ENCODE data around the gene EEF2KMT.
A peak's percentile ranks its signal among the peaks of the same experiment; 100 is the strongest.
"Not testable (repeated sequence)": the region's sequence is repeated elsewhere in the genome, so short reads cannot be mapped to it uniquely, and the experiment has no call there.

Gene EEF2KMT

GRCh38 chr16:5071341-5071680 is 26.3 kb downstream of the EEF2KMT start:
- DNase-seq = no peak

DNA sequence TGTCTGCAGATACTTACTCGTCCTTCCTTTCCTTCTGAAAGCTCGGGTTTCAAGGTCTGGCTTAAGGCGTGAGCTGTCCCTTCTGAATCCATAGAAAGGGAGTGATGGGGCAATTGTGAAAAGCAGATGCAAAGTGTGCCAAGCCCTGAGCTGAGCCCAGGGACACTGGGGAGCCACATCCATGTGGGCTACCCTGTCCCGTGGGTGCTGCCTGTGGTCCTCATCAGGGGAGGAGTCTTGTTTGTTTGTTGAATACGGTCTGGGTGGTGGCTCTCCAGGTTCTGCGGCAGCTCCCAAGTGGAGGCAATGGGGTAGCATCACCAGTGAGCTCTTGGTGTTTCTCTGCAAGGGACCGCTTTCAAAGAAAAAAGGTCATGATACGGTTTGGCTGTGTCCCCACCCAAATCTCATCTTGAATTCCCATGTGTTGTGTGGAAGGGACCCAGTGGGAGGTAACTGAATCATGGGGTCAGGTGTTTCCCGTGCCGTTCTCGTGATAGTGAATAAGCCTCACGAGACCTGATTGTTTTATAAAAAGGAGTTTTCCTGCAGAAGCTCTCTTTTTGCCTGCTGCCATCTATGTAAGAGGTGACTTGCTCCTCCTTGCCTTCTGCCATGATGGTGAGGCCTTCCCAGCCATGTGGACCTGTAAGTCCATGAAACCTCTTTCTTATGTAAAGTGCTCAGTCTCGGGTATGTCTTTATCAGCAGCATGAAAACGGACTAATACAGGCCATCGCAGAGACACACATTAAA is 27.0 kb downstream of the EEF2KMT start:
- no peak for DNase-seq

GRCh38 chr16:5069854-5070253 is 27.7 kb downstream of the EEF2KMT start:
- no peak for DNase-seq

DNA sequence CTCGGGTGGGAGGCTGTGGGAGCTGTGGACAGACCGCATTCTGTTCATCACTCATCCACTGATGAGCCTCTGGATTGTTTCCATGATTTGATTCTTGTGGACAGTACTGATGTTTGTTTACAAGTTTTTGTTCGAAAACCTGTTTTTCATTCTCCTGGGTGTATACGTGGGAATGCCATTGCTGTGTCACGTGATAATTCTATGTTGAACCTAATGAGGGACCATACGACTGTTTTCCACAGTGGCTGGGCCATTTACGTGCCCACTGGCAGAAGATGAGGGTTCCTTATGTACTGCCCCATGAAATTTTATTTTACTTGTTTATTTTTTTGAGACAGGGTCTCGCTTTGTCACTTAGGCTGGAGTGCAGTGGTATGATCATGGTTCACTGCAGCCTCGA is 28.5 kb downstream of the EEF2KMT start:
- no peak for DNase-seq

DNA sequence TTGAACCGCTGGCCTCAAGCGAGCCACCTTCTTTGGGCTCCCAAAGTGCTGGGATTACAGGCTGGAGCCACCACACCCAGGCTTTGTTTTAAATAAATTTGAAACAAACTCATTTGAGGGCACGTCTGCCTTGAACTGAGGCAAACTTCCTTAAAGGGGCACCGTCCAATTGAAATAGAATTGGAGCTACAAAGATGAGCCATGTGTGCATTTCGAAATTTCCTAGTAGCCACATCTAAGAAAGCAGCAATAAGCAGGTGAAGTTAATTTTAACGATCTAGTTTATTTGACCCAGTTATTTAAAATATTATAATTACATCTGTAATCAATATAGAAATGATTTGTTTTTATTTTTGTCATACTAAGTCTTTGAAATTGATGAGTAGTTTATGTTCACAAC is 31.1 kb downstream of the EEF2KMT start:
- DNase-seq = no peak

DNA sequence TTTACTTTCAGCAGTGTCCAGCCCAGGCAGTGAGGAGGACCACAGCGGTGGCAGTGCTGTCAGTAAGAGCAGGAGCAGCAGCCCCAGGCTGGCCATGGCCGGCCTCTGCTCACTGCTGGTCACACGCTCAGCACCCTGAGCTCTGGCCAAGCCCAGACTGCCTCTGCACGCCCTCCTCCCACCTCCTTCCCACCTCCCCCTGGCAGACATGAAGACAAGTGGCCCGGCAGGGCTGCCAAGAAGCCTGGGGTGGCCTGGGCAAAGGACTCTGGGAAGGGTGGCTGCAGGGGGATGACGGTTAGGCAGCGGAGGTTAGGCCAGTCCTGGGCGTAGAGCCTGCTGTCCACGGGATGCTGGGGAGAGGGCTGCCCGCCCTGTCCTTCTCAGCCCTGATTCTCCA is 31.8 kb downstream of the EEF2KMT start, which contains the start of gene C16orf89:
C16orf89 (minus strand) TSS at position 144 of the 400 bp plus-strand sequence; CDS start at position 96, 48 bp downstream.
- peak in 45 of 56 donors; percentile 8 to 85 (median 50) for DNase-seq

GRCh38 chr16:5065326-5065725 is 32.3 kb downstream of the EEF2KMT start:
- no peak for DNase-seq

DNA sequence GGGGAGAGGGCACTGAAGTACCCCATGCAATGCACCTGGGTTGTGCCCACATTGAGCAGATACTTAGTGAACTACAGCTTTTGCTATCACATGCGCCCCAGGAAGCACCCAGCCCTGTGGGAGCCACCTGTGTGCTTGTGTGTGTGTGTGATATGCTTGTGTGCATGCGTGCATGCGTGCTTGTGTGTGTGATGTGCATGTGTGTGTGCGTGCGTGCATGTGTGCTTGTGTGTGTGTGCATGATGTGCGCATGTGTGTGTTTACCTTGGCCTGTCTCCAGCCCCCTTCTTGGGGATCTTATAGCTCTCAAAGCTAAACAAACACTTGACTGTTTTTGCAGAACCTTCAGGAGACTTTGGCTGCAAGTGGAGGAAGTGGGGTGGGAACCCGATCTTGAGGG is 32.7 kb downstream of the EEF2KMT start:
- no peak for DNase-seq

DNA sequence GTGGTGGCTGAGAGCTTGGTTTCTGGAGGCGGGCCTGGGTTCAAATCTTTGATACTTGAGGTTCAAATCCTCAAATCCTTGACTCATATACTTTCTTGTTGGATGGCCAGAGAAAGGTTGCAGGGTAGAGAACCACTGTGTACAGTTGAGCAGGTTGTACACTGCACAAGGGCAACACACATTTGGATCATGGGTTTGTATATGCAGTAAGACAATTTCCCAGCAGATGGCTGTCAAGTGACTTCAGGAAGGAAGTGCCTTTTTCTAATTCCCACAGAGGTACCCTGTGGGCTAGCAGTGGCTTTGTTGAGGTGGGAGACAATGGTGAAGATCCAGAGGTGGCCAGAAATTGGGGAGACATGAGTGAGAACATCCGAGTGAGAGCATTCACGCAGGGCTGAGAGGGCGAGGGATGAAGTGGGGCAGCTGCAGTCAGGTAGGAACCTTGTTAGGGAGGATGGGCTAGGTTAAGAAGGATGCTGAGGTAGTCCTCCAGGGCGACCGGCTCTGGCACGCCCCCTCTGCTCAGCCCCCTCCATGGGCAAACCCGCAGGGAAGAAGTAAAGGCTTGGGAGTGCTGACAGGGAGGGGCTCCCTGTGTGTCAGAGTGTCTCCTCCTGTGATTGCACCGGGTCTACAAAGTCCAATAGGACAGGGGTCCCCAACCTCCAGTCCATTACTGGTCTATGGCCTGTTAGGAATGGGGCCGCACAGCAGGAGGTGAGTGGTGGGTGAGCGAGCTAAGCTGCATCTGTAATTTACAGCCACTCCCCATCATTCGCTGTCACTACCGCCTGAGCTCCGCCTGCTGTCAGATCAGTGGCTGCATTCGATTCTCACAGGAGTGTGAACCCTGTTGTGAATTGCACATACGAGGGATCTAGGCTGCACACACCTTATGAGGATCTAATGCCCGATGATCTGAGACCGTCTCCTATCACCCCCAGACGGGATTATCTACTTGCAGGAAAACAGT is 34.5 kb downstream of the EEF2KMT start:
- no peak for DNase-seq

GRCh38 chr16:5062051-5062450 is 35.5 kb downstream of the EEF2KMT start:
- no peak for DNase-seq

GRCh38 chr16:5060073-5060641 is 37.4 kb downstream of the EEF2KMT start:
- DNase-seq = no peak

GRCh38 chr16:5059386-5060072 is 38.1 kb downstream of the EEF2KMT start:
- no peak for DNase-seq

DNA sequence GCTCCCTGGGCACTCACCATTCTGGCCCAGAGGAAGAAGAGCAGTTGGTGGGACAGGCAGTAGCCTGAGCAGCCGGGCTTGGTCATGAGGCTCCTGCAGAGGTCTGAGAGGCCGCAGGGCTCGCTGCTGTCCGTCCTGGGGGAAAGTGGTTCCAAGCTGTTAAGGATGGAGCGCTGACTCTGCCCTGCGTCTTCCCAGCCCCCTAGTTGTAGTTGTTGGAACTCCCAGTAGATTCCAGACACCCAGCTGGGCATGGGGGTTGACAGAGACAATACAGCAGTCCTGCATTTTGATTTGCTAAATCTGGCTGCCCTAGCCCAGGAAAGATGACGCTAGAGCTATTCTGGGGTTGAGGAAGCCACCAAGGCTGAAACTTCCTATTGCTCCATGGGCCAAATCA is 39.1 kb downstream of the EEF2KMT start:
- DNase-seq = no peak

- DNase-seq = peak in 1 of 56 donors; percentile 11
Observed at GRCh38 chr16:5056352-5056751, 41.2 kb downstream of the EEF2KMT start.

DNA sequence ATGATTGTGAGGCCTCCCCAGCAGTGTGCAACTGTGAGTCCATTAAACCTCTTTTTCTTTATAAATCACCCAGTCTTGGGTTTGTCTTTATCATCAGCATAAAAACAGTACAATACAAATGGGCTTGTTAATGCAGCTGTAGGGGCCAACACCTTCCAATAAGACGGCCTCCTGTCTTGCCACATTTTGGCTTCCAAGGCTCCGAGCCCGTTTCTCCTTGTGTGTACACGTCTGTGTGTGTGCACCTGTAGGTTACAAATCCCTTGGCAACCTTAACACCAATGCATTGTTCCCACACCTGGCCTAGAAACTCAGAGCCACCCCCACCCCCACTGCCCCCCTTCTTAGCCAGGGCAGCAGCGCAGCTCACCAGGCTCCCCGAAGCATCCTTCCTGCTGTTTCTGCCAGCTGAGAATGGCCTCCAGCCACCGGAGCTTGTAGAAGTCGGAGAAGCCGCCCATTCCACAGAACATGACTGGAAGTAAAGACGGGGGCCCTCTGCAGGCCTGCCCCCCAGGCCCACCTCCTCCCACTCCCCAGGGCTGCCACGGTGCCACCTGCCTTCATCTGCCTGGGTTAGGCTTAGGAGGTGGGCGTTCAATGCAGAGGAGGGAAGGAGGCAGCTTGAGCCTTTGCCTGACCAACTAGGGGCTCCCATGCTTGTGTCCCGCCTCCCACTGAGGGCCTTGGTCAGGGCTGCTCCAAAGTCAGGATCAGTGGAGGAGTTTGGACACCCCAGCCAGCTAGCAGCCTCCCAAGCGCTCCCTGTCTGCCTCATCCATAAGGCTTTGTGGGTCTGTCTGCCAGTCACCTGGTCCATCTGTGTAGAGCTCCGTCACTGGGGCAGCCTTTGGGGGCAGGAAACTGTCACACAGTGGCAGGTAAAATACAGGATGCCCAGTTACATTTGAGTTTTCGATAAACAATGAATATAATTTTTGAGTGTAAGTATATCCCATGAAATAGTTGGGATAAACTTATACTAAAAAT is 42.4 kb downstream of the EEF2KMT start:
- DNase-seq = no peak

- DNase-seq = no peak
Observed at GRCh38 chr16:5046914-5047313, 50.7 kb downstream of the EEF2KMT start.

DNA sequence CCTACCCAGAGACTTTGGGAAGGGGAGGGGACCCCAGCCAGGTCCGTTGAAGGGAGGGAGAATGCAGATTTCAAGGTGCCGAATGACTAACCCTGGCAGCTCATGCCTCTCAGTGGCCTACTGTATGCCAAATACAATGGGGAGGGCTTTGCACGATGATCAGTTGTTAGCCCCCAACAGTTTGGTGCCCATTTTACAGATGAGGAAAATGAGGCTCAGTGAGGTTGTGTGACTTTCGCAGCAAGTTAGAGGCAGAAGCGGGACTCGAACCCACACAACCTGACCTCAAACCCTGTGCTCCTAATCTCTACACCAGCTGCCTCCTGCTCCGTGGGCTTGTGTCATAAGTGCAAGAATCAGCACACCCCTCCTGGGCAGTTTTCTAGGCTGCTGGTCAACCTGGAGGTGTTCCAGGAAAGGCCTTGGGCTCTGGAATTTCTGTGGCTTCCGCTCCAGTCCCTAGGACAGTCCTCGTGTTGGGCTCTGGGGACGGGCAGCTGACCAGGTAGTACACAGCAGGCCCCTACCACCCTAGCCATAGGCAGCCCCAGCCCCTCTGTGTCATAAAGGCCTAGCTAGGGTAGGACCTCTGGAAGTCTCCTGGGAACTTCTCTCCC is 52.0 kb downstream of the EEF2KMT start:
- no peak for DNase-seq

- not testable (repeated sequence) for DNase-seq
Observed at GRCh38 chr16:5044581-5044980, 53.0 kb downstream of the EEF2KMT start.

GRCh38 chr16:5044011-5044540 is 53.5 kb downstream of the EEF2KMT start:
- DNase-seq = no peak

Data from amygdala (tissue), 56 donors.